ENCODE data around the gene GPR62. TPM values are rescaled to one million over a fixed set of nuclear protein-coding genes. Genes with fewer than 3 reads are reported as not detected.
"Not testable (repeated sequence)": the region's sequence is repeated elsewhere in the genome, so short reads cannot be mapped to it uniquely, and the experiment has no call there.

Gene GPR62
- total RNA-seq, 2 donors from 2014 or later: 0.12 to 0.82 TPM

- no peaks in the 10 kb centered on the region for H3K4me1 ChIP-seq
- no peak for TF ChIP-seq CTCF (IDR thresholded peaks at IDR 0.05)
- no peaks in the 10 kb centered on the region for H3K9me3 ChIP-seq
- H3K4me3 ChIP-seq: no peak overlapping the region
- H3K27ac ChIP-seq: no peak overlapping the region
- no peaks in the 10 kb centered on the region for H3K27me3 ChIP-seq
- peak; percentile 34 for DNase-seq (ENCODE audit: low spot score)
- H3K36me3 ChIP-seq: peaks cover 6% of the 10 kb centered on the region
Observed at GRCh38 chr3:51928438-51928837, 26.7 kb upstream of the GPR62 start.

GRCh38 chr3:51928981-51929380, 26.2 kb upstream of the GPR62 start:
- H3K27me3 ChIP-seq, H3K4me3 ChIP-seq, H3K27ac ChIP-seq, H3K9me3 ChIP-seq, H3K4me1 ChIP-seq: not testable (repeated sequence)
- H3K36me3 ChIP-seq: peaks cover 12% of the 10 kb centered on the region
- peak; percentile 30 for DNase-seq (ENCODE audit: low spot score)

- DNase-seq (ENCODE audit: low spot score): peak; percentile 28
- H3K36me3 ChIP-seq: peaks cover 17% of the 10 kb centered on the region
- no peak for TF ChIP-seq CTCF (IDR thresholded peaks at IDR 0.05)
- H3K9me3 ChIP-seq: no peaks in the 10 kb centered on the region
- H3K27me3 ChIP-seq: no peaks in the 10 kb centered on the region
- H3K4me3 ChIP-seq: no peak overlapping the region
- H3K4me1 ChIP-seq: no peaks in the 10 kb centered on the region
- no peak overlapping the region for H3K27ac ChIP-seq
Observed at GRCh38 chr3:51929420-51930003, 25.7 kb upstream of the GPR62 start.

GRCh38 chr3:51930439-51930838, 24.7 kb upstream of the GPR62 start:
- H3K36me3 ChIP-seq: peaks cover 26% of the 10 kb centered on the region
- H3K9me3 ChIP-seq: no peaks in the 10 kb centered on the region
- no peaks in the 10 kb centered on the region for H3K4me1 ChIP-seq
- H3K4me3 ChIP-seq: no peak overlapping the region
- peak; percentile 32 for DNase-seq (ENCODE audit: low spot score)
- no peak overlapping the region for H3K27ac ChIP-seq
- no peak for TF ChIP-seq CTCF (IDR thresholded peaks at IDR 0.05)
- no peaks in the 10 kb centered on the region for H3K27me3 ChIP-seq

- peak; percentile 11 for DNase-seq (ENCODE audit: low spot score)
- TF ChIP-seq CTCF (IDR thresholded peaks at IDR 0.05): no peak
- Histone ChIP-seq H3K4me3 (no peak overlapping the region), H3K27me3 (no peaks in the 10 kb centered on the region), H3K9me3 (no peaks in the 10 kb centered on the region), H3K27ac (no peak overlapping the region), H3K4me1 (no peaks in the 10 kb centered on the region), H3K36me3 (peaks cover 39% of the 10 kb centered on the region)
Observed at GRCh38 chr3:51931756-51932155, 23.4 kb upstream of the GPR62 start.

- Histone ChIP-seq H3K4me3 (no peak overlapping the region), H3K27me3 (no peaks in the 10 kb centered on the region), H3K4me1 (no peaks in the 10 kb centered on the region), H3K36me3 (peaks cover 49% of the 10 kb centered on the region), H3K27ac (no peak overlapping the region), H3K9me3 (no peaks in the 10 kb centered on the region)
- TF ChIP-seq CTCF (IDR thresholded peaks at IDR 0.05): no peak
- peak; percentile 28 for DNase-seq (ENCODE audit: low spot score)
Observed at GRCh38 chr3:51932471-51933370, 22.5 kb upstream of the GPR62 start.
